Activated B cell treated with CpG ODN at 0.5 μM for 24 hours (primary cell): ENCODE results near the gene AP5M1. TPM values are rescaled to one million over a fixed set of nuclear protein-coding genes. Genes with fewer than 3 reads are reported as not detected.

Source experiments
- ATAC-seq: fragments of 200-7000 bp; cut with Tn5 transposase; one replicate; pipeline ENCODE4 v1.10.0; 2021; ENCODE audit warnings: low read depth, mild to moderate bottlenecking, moderate library complexity
- CTCF ChIA-PET: fragments of 350-600 bp; sonication (Branson Sonifier 250); formaldehyde crosslinking; loops from one replicate; lab custom pipeline; 2021; ENCODE audit warnings: antibody characterized with exemption; lab: Charles Lee
- POLR2A ChIA-PET: fragments of 350-600 bp; sonication (Branson Sonifier 250); formaldehyde crosslinking; loops from one replicate; lab custom pipeline; 2021; ENCODE audit warnings: antibody characterized with exemption; lab: Charles Lee
- DNase-seq: peaks from one replicate; pipeline ENCODE4 v3.0.0; 2022
- H3K27ac Mint-ChIP-seq: one replicate; pipeline ENCODE4 v1.8.0; 2020; ENCODE audit warnings: mixed read lengths
- H3K27me3 Mint-ChIP-seq: one replicate; pipeline ENCODE4 v1.8.0; 2021; ENCODE audit warnings: mixed read lengths
- H3K36me3 Mint-ChIP-seq: one replicate; pipeline ENCODE4 v1.8.0; 2021; ENCODE audit warnings: low read depth, mixed read lengths
- H3K4me1 Mint-ChIP-seq: one replicate; pipeline ENCODE4 v1.8.0; 2021; ENCODE audit warnings: mixed read lengths
- H3K4me3 Mint-ChIP-seq: one replicate; pipeline ENCODE4 v1.8.0; 2020; ENCODE audit warnings: mild to moderate bottlenecking, mixed read lengths
- H3K9me3 Mint-ChIP-seq: one replicate; pipeline ENCODE4 v1.8.0; 2020; ENCODE audit warnings: mixed read lengths
- CTCF ChIP-seq: fragments of 200-600 bp; IDR thresholded peaks from one replicate; pipeline ENCODE4 v1.8.0; 2022; ENCODE audit warnings: antibody characterized with exemption, mild to moderate bottlenecking
- intact Hi-C: fragments of 100-400 bp; cut with micrococcal nuclease; formaldehyde crosslinking; loops from one replicate; pipeline ENCODE4 v1.15.1; 2024
- total RNA-seq: library from RNA; stranded (reverse); gene quantifications from 2 replicates; pipeline ENCODE4 v1.2.3, GENCODE V29; 2022

AP5M1 gene
- total RNA-seq, 1 donor from 2014 or later = 54.6 TPM

- no peak for TF ChIP-seq CTCF
- Mint-ChIP-seq H3K27me3 (no peaks in the 10 kb centered on the region), H3K9me3 (no peaks in the 10 kb centered on the region), H3K4me3 (no peak overlapping the region), H3K4me1 (peaks cover 29% of the 10 kb centered on the region), H3K27ac (no peak overlapping the region), H3K36me3 (peaks cover 36% of the 10 kb centered on the region)
- DNase-seq (no peak), ATAC-seq (no peak)
- ChIA-PET CTCF (no interaction called here), POLR2A (no interaction called here)
- intact Hi-C loops = no loop called here
Measured at GRCh38 chr14:57274551-57274950, 5.8 kb downstream of the AP5M1 start.

GRCh38 chr14:57275023-57275664, 6.4 kb downstream of the AP5M1 start:
- ATAC-seq = no peak
- no peaks in the 10 kb centered on the region for H3K27me3 Mint-ChIP-seq
- no peaks in the 10 kb centered on the region for H3K9me3 Mint-ChIP-seq
- DNase-seq = no peak
- H3K27ac Mint-ChIP-seq = no peak overlapping the region
- peaks cover 37% of the 10 kb centered on the region for H3K36me3 Mint-ChIP-seq
- no peak for TF ChIP-seq CTCF
- CTCF ChIA-PET = no interaction called here
- no peak overlapping the region for H3K4me3 Mint-ChIP-seq
- peaks cover 25% of the 10 kb centered on the region for H3K4me1 Mint-ChIP-seq
- intact Hi-C loops = no loop called here
- POLR2A ChIA-PET = no interaction called here

- Mint-ChIP-seq H3K9me3 (no peaks in the 10 kb centered on the region), H3K4me3 (no peak overlapping the region), H3K36me3 (peaks cover 49% of the 10 kb centered on the region), H3K27ac (no peak overlapping the region), H3K27me3 (no peaks in the 10 kb centered on the region), H3K4me1 (peaks cover 6% of the 10 kb centered on the region)
- POLR2A ChIA-PET = interaction anchor here (0.7 kb wide), 1 partner anchor 1028 kb away, joined by 4 read pairs; no protein-coding TSS in a partner anchor
- ATAC-seq = no peak
- CTCF ChIA-PET = no interaction called here
- DNase-seq = no peak
- intact Hi-C loops = no loop called here
- no peak for TF ChIP-seq CTCF
Measured at GRCh38 chr14:57277062-57277461, 8.3 kb downstream of the AP5M1 start.

- Mint-ChIP-seq H3K9me3 (no peaks in the 10 kb centered on the region), H3K36me3 (peaks cover 77% of the 10 kb centered on the region), H3K27me3 (no peaks in the 10 kb centered on the region), H3K27ac (no peak overlapping the region), H3K4me1 (no peaks in the 10 kb centered on the region), H3K4me3 (no peak overlapping the region)
- no peak for TF ChIP-seq CTCF
- POLR2A ChIA-PET = no interaction called here
- DNase-seq (no peak), ATAC-seq (no peak)
- intact Hi-C loops = no loop called here
- CTCF ChIA-PET = no interaction called here
Measured at GRCh38 chr14:57287745-57288144, 19.0 kb downstream of the AP5M1 start.

- intact Hi-C loops = loop anchor here (5.0 to 10.0 kb wide), 2 partner anchors 63 to 226 kb away; no protein-coding TSS in a partner anchor
- CTCF ChIA-PET = no interaction called here
- Mint-ChIP-seq H3K36me3 (peaks cover 49% of the 10 kb centered on the region), H3K27ac (no peak overlapping the region), H3K4me3 (no peak overlapping the region), H3K27me3 (no peaks in the 10 kb centered on the region), H3K9me3 (no peaks in the 10 kb centered on the region), H3K4me1 (no peaks in the 10 kb centered on the region)
- DNase-seq = no peak
- no peak for TF ChIP-seq CTCF
- POLR2A ChIA-PET = interaction anchor here (0.6 kb wide), 1 partner anchor 393 kb away, joined by 7 read pairs; no protein-coding TSS in a partner anchor
- ATAC-seq = no peak
Measured at GRCh38 chr14:57290751-57291150, 22.0 kb downstream of the AP5M1 start.
